Activated CD8-positive, alpha-beta T cell treated with anti-CD3 and anti-CD28 coated beads, Interleukin-2, amount 10 ng/mL, durations not matched to agents 7 days and 5 days (primary cell): ENCODE measurements around the gene ABI3BP. TPM values are rescaled to one million over a fixed set of nuclear protein-coding genes. Genes with fewer than 3 reads are reported as not detected.

Experiments
- ATAC-seq: fragments of 150-1000 bp; cut with Tn5 transposase; one replicate; pipeline ENCODE4 v1.10.0; 2021; ENCODE audit warnings: moderate library complexity
- CTCF ChIA-PET: fragments of 350-600 bp; sonication (Branson Sonifier 250); formaldehyde crosslinking; loops from one replicate; lab custom pipeline; 2021; ENCODE audit warnings: antibody characterized with exemption; lab: Charles Lee
- POLR2A ChIA-PET: fragments of 350-600 bp; sonication (Branson Sonifier 250); formaldehyde crosslinking; loops from one replicate; lab custom pipeline; 2021; ENCODE audit warnings: antibody characterized with exemption; lab: Charles Lee
- DNase-seq: peaks from one replicate; pipeline ENCODE4 v3.0.0-alpha.2; 2020
- H3K27ac Mint-ChIP-seq: one replicate; pipeline ENCODE4 v1.8.0; 2021; ENCODE audit warnings: mild to moderate bottlenecking, mixed read lengths
- H3K27me3 Mint-ChIP-seq: one replicate; pipeline ENCODE4 v1.8.0; 2021; ENCODE audit warnings: low read depth, mixed read lengths
- H3K36me3 Mint-ChIP-seq: one replicate; pipeline ENCODE4 v1.8.0; 2021; ENCODE audit warnings: low read depth, mixed read lengths
- H3K4me1 Mint-ChIP-seq: one replicate; pipeline ENCODE4 v1.8.0; 2021; ENCODE audit warnings: low read depth, mixed read lengths
- H3K4me3 Mint-ChIP-seq: one replicate; pipeline ENCODE4 v1.8.0; 2021; ENCODE audit warnings: mild to moderate bottlenecking, mixed read lengths
- H3K9me3 Mint-ChIP-seq: one replicate; pipeline ENCODE4 v1.8.0; 2022; ENCODE audit warnings: mixed read lengths; ENCODE audit not compliant: insufficient read depth
- total RNA-seq, 2 experiments: library from RNA; stranded (reverse); gene quantifications; one replicate each; pipeline ENCODE4 v1.2.3, GENCODE V29; 2021

Gene ABI3BP
- total RNA-seq, 2 experiments from 2014 or later: 0.16 TPM; not detected in 1

GRCh38 chr3:100932491-100932890 is 60.7 kb downstream of the ABI3BP start:
- Mint-ChIP-seq H3K27ac (no peak overlapping the region), H3K27me3 (no peaks in the 10 kb centered on the region), H3K4me3 (no peak overlapping the region), H3K4me1 (no peaks in the 10 kb centered on the region), H3K36me3 (no peaks in the 10 kb centered on the region), H3K9me3 (no peaks in the 10 kb centered on the region)
- DNase-seq (no peak), ATAC-seq (no peak)
- CTCF ChIA-PET: no interaction called here
- POLR2A ChIA-PET: no interaction called here

- POLR2A ChIA-PET: no interaction called here
These were observed 64.4 kb downstream of the ABI3BP start for GRCh38 chr3:100928638-100929428.

GRCh38 chr3:100927775-100928174 is 65.4 kb downstream of the ABI3BP start:
- CTCF ChIA-PET: no interaction called here
- Mint-ChIP-seq H3K36me3 (no peaks in the 10 kb centered on the region), H3K4me1 (no peaks in the 10 kb centered on the region), H3K9me3 (no peaks in the 10 kb centered on the region), H3K4me3 (no peak overlapping the region), H3K27ac (no peak overlapping the region), H3K27me3 (no peaks in the 10 kb centered on the region)
- ATAC-seq (no peak), DNase-seq (no peak)
- POLR2A ChIA-PET: no interaction called here

More at GRCh38 chr3:100928638-100929428, 64.4 kb downstream of the ABI3BP start:
- Mint-ChIP-seq H3K4me1 (no peaks in the 10 kb centered on the region), H3K27ac (no peak overlapping the region), H3K4me3 (no peak overlapping the region), H3K36me3 (no peaks in the 10 kb centered on the region), H3K27me3 (no peaks in the 10 kb centered on the region), H3K9me3 (no peaks in the 10 kb centered on the region)
- DNase-seq: no peak
- CTCF ChIA-PET: no interaction called here
- no peak for ATAC-seq

- no peak overlapping the region for H3K27ac Mint-ChIP-seq
- no peak overlapping the region for H3K4me3 Mint-ChIP-seq
- no peaks in the 10 kb centered on the region for H3K36me3 Mint-ChIP-seq
- peaks cover 4% of the 10 kb centered on the region for H3K27me3 Mint-ChIP-seq
- DNase-seq (no peak), ATAC-seq (no peak)
- no peaks in the 10 kb centered on the region for H3K4me1 Mint-ChIP-seq
- POLR2A ChIA-PET: no interaction called here
- CTCF ChIA-PET: no interaction called here
- H3K9me3 Mint-ChIP-seq: no peaks in the 10 kb centered on the region
These were observed 77.3 kb downstream of the ABI3BP start for GRCh38 chr3:100915706-100916495.

- H3K36me3 Mint-ChIP-seq: no peaks in the 10 kb centered on the region
These were observed 79.2 kb downstream of the ABI3BP start for GRCh38 chr3:100913870-100914648.

GRCh38 chr3:100912976-100913545 is 80.2 kb downstream of the ABI3BP start:
- CTCF ChIA-PET: no interaction called here
- no peak for ATAC-seq
- Mint-ChIP-seq H3K27ac (no peak overlapping the region), H3K4me3 (no peak overlapping the region), H3K36me3 (no peaks in the 10 kb centered on the region), H3K27me3 (peaks cover 6% of the 10 kb centered on the region), H3K4me1 (no peaks in the 10 kb centered on the region), H3K9me3 (no peaks in the 10 kb centered on the region)
- no peak for DNase-seq
- POLR2A ChIA-PET: no interaction called here

More at GRCh38 chr3:100913870-100914648, 79.2 kb downstream of the ABI3BP start:
- no peaks in the 10 kb centered on the region for H3K9me3 Mint-ChIP-seq
- H3K4me1 Mint-ChIP-seq: no peaks in the 10 kb centered on the region
- no peak for ATAC-seq
- no peak overlapping the region for H3K27ac Mint-ChIP-seq
- ChIA-PET CTCF (no interaction called here), POLR2A (no interaction called here)
- H3K4me3 Mint-ChIP-seq: no peak overlapping the region
- peaks cover 5% of the 10 kb centered on the region for H3K27me3 Mint-ChIP-seq
- DNase-seq: no peak

GRCh38 chr3:100912571-100912970 is 80.7 kb downstream of the ABI3BP start:
- Mint-ChIP-seq H3K4me1 (no peaks in the 10 kb centered on the region), H3K36me3 (no peaks in the 10 kb centered on the region), H3K27ac (no peak overlapping the region), H3K4me3 (no peak overlapping the region), H3K27me3 (peaks cover 6% of the 10 kb centered on the region), H3K9me3 (no peaks in the 10 kb centered on the region)
- POLR2A ChIA-PET: no interaction called here
- DNase-seq (no peak), ATAC-seq (no peak)
- CTCF ChIA-PET: no interaction called here

GRCh38 chr3:100911956-100912355 is 81.3 kb downstream of the ABI3BP start:
- Mint-ChIP-seq H3K27ac (no peak overlapping the region), H3K27me3 (peaks cover 6% of the 10 kb centered on the region), H3K4me3 (no peak overlapping the region), H3K4me1 (no peaks in the 10 kb centered on the region), H3K36me3 (no peaks in the 10 kb centered on the region), H3K9me3 (no peaks in the 10 kb centered on the region)
- DNase-seq (no peak), ATAC-seq (no peak)
- POLR2A ChIA-PET: no interaction called here
- CTCF ChIA-PET: no interaction called here

- CTCF ChIA-PET: no interaction called here
- no peak overlapping the region for H3K4me3 Mint-ChIP-seq
- ATAC-seq: no peak
These were observed 82.2 kb downstream of the ABI3BP start for GRCh38 chr3:100910986-100911385.

GRCh38 chr3:100902572-100902971 is 90.6 kb downstream of the ABI3BP start:
- H3K27ac Mint-ChIP-seq: no peak overlapping the region
- H3K9me3 Mint-ChIP-seq: no peaks in the 10 kb centered on the region
- ATAC-seq (no peak), DNase-seq (no peak)
- no peaks in the 10 kb centered on the region for H3K36me3 Mint-ChIP-seq
- ChIA-PET CTCF (no interaction called here), POLR2A (no interaction called here)
- H3K27me3 Mint-ChIP-seq: peaks cover 8% of the 10 kb centered on the region
- H3K4me3 Mint-ChIP-seq: no peak overlapping the region
- peaks cover 5% of the 10 kb centered on the region for H3K4me1 Mint-ChIP-seq

More at GRCh38 chr3:100910986-100911385, 82.2 kb downstream of the ABI3BP start:
- Mint-ChIP-seq H3K27me3 (peaks cover 6% of the 10 kb centered on the region), H3K27ac (no peak overlapping the region), H3K4me1 (no peaks in the 10 kb centered on the region), H3K36me3 (no peaks in the 10 kb centered on the region), H3K9me3 (no peaks in the 10 kb centered on the region)
- POLR2A ChIA-PET: no interaction called here
- no peak for DNase-seq

- H3K27me3 Mint-ChIP-seq: peaks cover 8% of the 10 kb centered on the region
- H3K36me3 Mint-ChIP-seq: no peaks in the 10 kb centered on the region
- POLR2A ChIA-PET: no interaction called here
These were observed 92.4 kb downstream of the ABI3BP start for GRCh38 chr3:100900671-100901335.

More at GRCh38 chr3:100900671-100901335, 92.4 kb downstream of the ABI3BP start:
- Mint-ChIP-seq H3K4me3 (no peak overlapping the region), H3K27ac (no peak overlapping the region), H3K4me1 (peaks cover 5% of the 10 kb centered on the region), H3K9me3 (no peaks in the 10 kb centered on the region)
- DNase-seq (no peak), ATAC-seq (no peak)
- CTCF ChIA-PET: no interaction called here
